ENCODE measurements around the gene ENOSF1.

GRCh38 chr18:744832-745597 is 32.6 kb upstream of the ENOSF1 start:
- no peak for TF ChIP-seq CTCF (IDR thresholded peaks at IDR 0.05)
- TF ChIP-seq EZH2phosphoT487 (IDR thresholded peaks at IDR 0.05; ENCODE audit: borderline replicate concordance, low read depth): no peak
- TF ChIP-seq GATA2 (CRISPR knock-in tag; IDR thresholded peaks at IDR 0.05): no peak
- no peak for TF ChIP-seq NRF1 (IDR thresholded peaks at IDR 0.05; ENCODE audit: low read depth, low read length)

Measured in SK-N-SH (cell line).